ENCODE results near the gene ZSCAN5A. TPM values are rescaled to one million over a fixed set of nuclear protein-coding genes. Genes with fewer than 3 reads are reported as not detected.
A peak's percentile ranks its signal among the peaks of the same experiment; 100 is the strongest.

ZSCAN5A gene
- total RNA-seq, 1 experiment from 2014 or later = 10.4 TPM

GRCh38 chr19:56316728-56317127 lies 2.1 kb upstream of the ZSCAN5A start (continued):
- TF ChIP-seq ZNF219 (CRISPR knock-in tag; IDR thresholded peaks at IDR 0.05; ENCODE audit: borderline replicate concordance) (no peak), ZNF263 (CRISPR knock-in tag; IDR thresholded peaks at IDR 0.05; ENCODE audit: low read depth) (no peak), OVOL2 (CRISPR knock-in tag; IDR thresholded peaks at IDR 0.05; ENCODE audit: borderline replicate concordance) (no peak), MXD4 (CRISPR knock-in tag; IDR thresholded peaks at IDR 0.05; ENCODE audit: borderline replicate concordance) (no peak), IRF2 (CRISPR knock-in tag; IDR thresholded peaks at IDR 0.05; ENCODE audit: borderline replicate concordance, low read depth) (no peak)
- TF ChIP-seq, protein P1, sequence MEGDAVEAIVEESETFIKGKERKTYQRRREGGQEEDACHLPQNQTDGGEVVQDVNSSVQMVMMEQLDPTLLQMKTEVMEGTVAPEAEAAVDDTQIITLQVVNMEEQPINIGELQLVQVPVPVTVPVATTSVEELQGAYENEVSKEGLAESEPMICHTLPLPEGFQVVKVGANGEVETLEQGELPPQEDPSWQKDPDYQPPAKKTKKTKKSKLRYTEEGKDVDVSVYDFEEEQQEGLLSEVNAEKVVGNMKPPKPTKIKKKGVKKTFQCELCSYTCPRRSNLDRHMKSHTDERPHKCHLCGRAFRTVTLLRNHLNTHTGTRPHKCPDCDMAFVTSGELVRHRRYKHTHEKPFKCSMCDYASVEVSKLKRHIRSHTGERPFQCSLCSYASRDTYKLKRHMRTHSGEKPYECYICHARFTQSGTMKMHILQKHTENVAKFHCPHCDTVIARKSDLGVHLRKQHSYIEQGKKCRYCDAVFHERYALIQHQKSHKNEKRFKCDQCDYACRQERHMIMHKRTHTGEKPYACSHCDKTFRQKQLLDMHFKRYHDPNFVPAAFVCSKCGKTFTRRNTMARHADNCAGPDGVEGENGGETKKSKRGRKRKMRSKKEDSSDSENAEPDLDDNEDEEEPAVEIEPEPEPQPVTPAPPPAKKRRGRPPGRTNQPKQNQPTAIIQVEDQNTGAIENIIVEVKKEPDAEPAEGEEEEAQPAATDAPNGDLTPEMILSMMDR (IDR thresholded peaks at IDR 0.05) = no peak

DNA sequence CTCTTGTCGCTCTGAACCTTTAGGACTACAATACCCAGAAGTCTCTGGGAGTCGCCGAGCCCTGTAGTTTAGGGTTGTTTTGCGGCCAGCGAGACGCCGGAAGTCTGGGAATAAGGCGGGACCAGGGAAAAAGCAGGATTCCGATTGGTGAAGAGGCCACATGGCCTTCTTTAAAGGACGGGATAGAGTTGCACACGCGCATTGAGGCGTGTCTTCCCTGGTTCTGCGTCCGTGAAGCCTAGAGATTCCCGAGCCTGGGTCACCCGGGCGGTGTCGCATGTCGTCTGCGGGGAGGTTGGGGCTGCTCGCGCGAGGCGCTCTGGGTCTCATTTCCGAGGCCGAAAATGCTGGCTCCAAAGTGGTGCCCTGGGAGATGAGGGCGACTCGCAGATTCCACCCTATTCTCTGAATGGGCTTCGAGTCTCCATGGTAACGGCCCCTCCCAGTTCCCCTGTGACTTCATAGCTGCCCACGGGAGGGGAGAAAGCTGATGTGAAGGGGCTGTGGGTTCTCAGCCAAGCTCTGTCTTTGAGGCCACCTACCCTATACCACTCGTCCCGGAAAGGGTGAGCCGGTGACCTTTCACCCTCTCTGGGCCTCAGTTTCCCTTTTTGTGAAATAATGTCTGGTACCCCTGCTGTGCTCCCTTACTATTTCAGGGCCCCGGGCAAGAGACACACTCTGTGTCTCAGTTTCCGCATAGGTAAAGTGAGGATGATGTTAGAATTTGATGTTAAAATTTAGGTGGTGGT lies 614 bp upstream of the ZSCAN5A start:
- POLR2A ChIA-PET = no interaction called here
- peak overlapping the region; percentile 100 for H3K27ac Mint-ChIP-seq
- no peaks in the 10 kb centered on the region for H3K36me3 Mint-ChIP-seq
- CTCF ChIA-PET = interaction anchor here (0.6 to 2.4 kb wide), 10 partner anchors 18 to 612 kb away, joined by 3 to 37 read pairs (median 5); no protein-coding TSS in a partner anchor
- H3K27me3 Mint-ChIP-seq (ENCODE audit: low read depth) = no peaks in the 10 kb centered on the region
- no peaks in the 10 kb centered on the region for H3K9me3 Mint-ChIP-seq
- DNase-seq (ENCODE audit: low spot score) (peak; percentile 91), ATAC-seq (peak; percentile 92)
- H3K4me1 Mint-ChIP-seq = peaks cover 12% of the 10 kb centered on the region
- TF ChIP-seq, protein P2, sequence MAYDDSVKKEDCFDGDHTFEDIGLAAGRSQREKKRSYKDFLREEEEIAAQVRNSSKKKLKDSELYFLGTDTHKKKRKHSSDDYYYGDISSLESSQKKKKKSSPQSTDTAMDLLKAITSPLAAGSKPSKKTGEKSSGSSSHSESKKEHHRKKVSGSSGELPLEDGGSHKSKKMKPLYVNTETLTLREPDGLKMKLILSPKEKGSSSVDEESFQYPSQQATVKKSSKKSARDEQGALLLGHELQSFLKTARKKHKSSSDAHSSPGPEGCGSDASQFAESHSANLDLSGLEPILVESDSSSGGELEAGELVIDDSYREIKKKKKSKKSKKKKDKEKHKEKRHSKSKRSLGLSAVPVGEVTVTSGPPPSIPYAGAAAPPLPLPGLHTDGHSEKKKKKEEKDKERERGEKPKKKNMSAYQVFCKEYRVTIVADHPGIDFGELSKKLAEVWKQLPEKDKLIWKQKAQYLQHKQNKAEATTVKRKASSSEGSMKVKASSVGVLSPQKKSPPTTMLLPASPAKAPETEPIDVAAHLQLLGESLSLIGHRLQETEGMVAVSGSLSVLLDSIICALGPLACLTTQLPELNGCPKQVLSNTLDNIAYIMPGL (CRISPR knock-in tag; IDR thresholded peaks at IDR 0.05) = no peak
- TF ChIP-seq FOXP1 (CRISPR knock-in tag; IDR thresholded peaks at IDR 0.05; ENCODE audit: borderline replicate concordance) (no peak), E2F4 (CRISPR knock-in tag; IDR thresholded peaks at IDR 0.05; ENCODE audit: borderline replicate concordance, low read depth) (no peak)
- TF ChIP-seq, protein P3, sequence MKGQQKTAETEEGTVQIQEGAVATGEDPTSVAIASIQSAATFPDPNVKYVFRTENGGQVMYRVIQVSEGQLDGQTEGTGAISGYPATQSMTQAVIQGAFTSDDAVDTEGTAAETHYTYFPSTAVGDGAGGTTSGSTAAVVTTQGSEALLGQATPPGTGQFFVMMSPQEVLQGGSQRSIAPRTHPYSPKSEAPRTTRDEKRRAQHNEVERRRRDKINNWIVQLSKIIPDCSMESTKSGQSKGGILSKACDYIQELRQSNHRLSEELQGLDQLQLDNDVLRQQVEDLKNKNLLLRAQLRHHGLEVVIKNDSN (CRISPR knock-in tag; IDR thresholded peaks at IDR 0.05) = peak; percentile 78
- TF ChIP-seq, protein P4, sequence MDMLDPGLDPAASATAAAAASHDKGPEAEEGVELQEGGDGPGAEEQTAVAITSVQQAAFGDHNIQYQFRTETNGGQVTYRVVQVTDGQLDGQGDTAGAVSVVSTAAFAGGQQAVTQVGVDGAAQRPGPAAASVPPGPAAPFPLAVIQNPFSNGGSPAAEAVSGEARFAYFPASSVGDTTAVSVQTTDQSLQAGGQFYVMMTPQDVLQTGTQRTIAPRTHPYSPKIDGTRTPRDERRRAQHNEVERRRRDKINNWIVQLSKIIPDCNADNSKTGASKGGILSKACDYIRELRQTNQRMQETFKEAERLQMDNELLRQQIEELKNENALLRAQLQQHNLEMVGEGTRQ (CRISPR knock-in tag; IDR thresholded peaks at IDR 0.05) = peak; percentile 76
- peak overlapping the region; percentile 95 for H3K4me3 Mint-ChIP-seq

GRCh38 chr19:56314018-56314380 lies 640 bp downstream of the ZSCAN5A start:
- 0 out of 2 replicates have a peak, but pooled peaks have one; percentile 1 for ATAC-seq
- Mint-ChIP-seq H3K27ac (peak overlapping the region; percentile 98), H3K4me1 (peaks cover 13% of the 10 kb centered on the region), H3K36me3 (peaks cover 4% of the 10 kb centered on the region; the same call in 1 of the 2 replicates), H3K9me3 (peaks cover 3% of the 10 kb centered on the region), H3K27me3 (ENCODE audit: low read depth) (no peaks in the 10 kb centered on the region), H3K4me3 (peak overlapping the region; percentile 95)
- TF ChIP-seq IRF1 (CRISPR knock-in tag; IDR thresholded peaks at IDR 0.05) = no peak
- no peak for TF ChIP-seq NFE2L1 (CRISPR knock-in tag; IDR thresholded peaks at IDR 0.05)
- TF ChIP-seq, protein P1 (IDR thresholded peaks at IDR 0.05) = no peak
- no peak for TF ChIP-seq PRDM15 (CRISPR knock-in tag; IDR thresholded peaks at IDR 0.05)
- CTCF ChIA-PET = interaction anchor here (0.6 to 2.4 kb wide), 7 partner anchors 19 to 173 kb away, joined by 3 to 37 read pairs (median 9); partner anchors contain the start of gene ZNF444
- peak; percentile 45 for DNase-seq (ENCODE audit: low spot score)
- POLR2A ChIA-PET = no interaction called here

All from WTC11 (cell line).